K562 (cell line): ENCODE data around the gene ST7. TPM values are rescaled to one million over a fixed set of nuclear protein-coding genes. Genes with fewer than 3 reads are reported as not detected.

Experiments used
- ATAC-seq: fragments of 200-7000 bp; cut with Tn5 transposase; 3 replicates; pipeline ENCODE4 v1.9.1; 2020; ENCODE audit warnings: moderate library complexity
- BruUV-seq: library from RNA; stranded (reverse); fragments of 400-500 nt; replicated peaks from 2 replicates; lab custom pipeline; 2021; lab: Mats Ljungman, UMichigan
- CTCF ChIA-PET: fragments of 300-600 bp; formaldehyde crosslinking; extraction: SDS; loops from one replicate; lab custom pipeline; 2021; ENCODE audit warnings: low intra/inter-chr PET ratio; lab: Yijun Ruan, JAX
- POLR2A ChIA-PET: fragments of 300-600, 350-650 bp; sonication (Branson Sonifier 250); formaldehyde crosslinking; extraction: SDS; loops from one replicate; lab custom pipeline; 2021; ENCODE audit warnings: antibody characterized with exemption, inconsistent platforms; lab: Yijun Ruan, JAX
- DNase-seq, 4 experiments: peaks; one replicate each; pipeline versions ENCODE4 v3.0.0 to v3.0.0-alpha.2; 2011 to 2018; ENCODE audit warnings: low spot score in 3 of 4, mixed read lengths in 3 of 4; ENCODE audit errors: extremely low read depth in 1 of 4
- FAIRE-seq: peaks from 2 replicates; lab custom pipeline; 2011; peaks lifted over from hg19 to GRCh38; lab: Jason Lieb, UNC
- H2AFZ ChIP-seq: 2 replicates; pipeline ENCODE4 v1.6.0; 2011; ENCODE audit warnings: low read depth, low read length, control low read depth, inconsistent platforms
- H3K27ac ChIP-seq: fragments of 200-600 bp; 3 replicates; pipeline ENCODE4 v1.8.0; 2011; ENCODE audit warnings: low read depth, mild to moderate bottlenecking, control low read depth, inconsistent platforms, low read length, moderate library complexity, mixed read lengths; ENCODE audit errors: extremely low read depth
- H3K27me3 ChIP-seq, 2 experiments: fragments of 300-600 bp in 1 of 2; 2 replicates in 1 of 2; 3 replicates in 1 of 2; pipeline versions ENCODE4 v1.6.0 to v1.8.0; 2011; ENCODE audit warnings: inconsistent platforms in 2 of 2, low read length in 2 of 2, mild to moderate bottlenecking in 1 of 2, mixed read lengths in 1 of 2, moderate library complexity in 1 of 2; ENCODE audit not compliant: control insufficient read depth in 2 of 2, insufficient read depth in 2 of 2
- H3K36me3 ChIP-seq: fragments of 300-600 bp; 3 replicates; pipeline ENCODE4 v1.8.0; 2011; ENCODE audit warnings: mild to moderate bottlenecking, low read length, inconsistent platforms; ENCODE audit not compliant: control insufficient read depth, insufficient read depth
- H3K4me1 ChIP-seq, 2 experiments: fragments of 200-600 bp in 1 of 2; replicated peaks in 1 of 2; 2 replicates in 1 of 2; 3 replicates in 1 of 2; pipeline versions ENCODE4 v1.5.1 to v1.8.0; 2011; ENCODE audit warnings: inconsistent platforms in 2 of 2, low read length in 2 of 2, mild to moderate bottlenecking in 1 of 2, mixed read lengths in 1 of 2, moderate library complexity in 1 of 2; ENCODE audit not compliant: control insufficient read depth in 2 of 2, insufficient read depth in 2 of 2
- H3K4me2 ChIP-seq: 2 replicates; pipeline ENCODE4 v1.6.1; 2011; ENCODE audit warnings: low read length, control low read depth, inconsistent platforms, mixed read lengths; ENCODE audit not compliant: insufficient read depth
- H3K4me3 ChIP-seq: fragments of 200-600 bp; sonication (generic), shearing (Covaris generic); 2 replicates; pipeline ENCODE4 v1.5.1; 2016; ENCODE audit warnings: control low read depth, inconsistent platforms
- H3K79me2 ChIP-seq: fragments of 200-600 bp; 3 replicates; pipeline ENCODE4 v1.8.0; 2011; ENCODE audit warnings: low read length, inconsistent platforms; ENCODE audit not compliant: control insufficient read depth, insufficient read depth
- H3K9ac ChIP-seq, 2 experiments: 2 replicates each; pipeline versions ENCODE4 v1.6.0 to v1.6.1; 2011; ENCODE audit warnings: low read depth in 2 of 2, low read length in 2 of 2, control low read depth in 1 of 2, inconsistent platforms in 1 of 2, mild to moderate bottlenecking in 1 of 2, mixed read lengths in 1 of 2; ENCODE audit not compliant: insufficient read depth in 1 of 2
- H3K9me1 ChIP-seq: one replicate; pipeline ENCODE4 v1.6.0; 2011; ENCODE audit warnings: inconsistent platforms, mild to moderate bottlenecking, low read length, moderate library complexity; ENCODE audit not compliant: control insufficient read depth, insufficient read depth
- H3K9me3 ChIP-seq: replicated peaks from 2 replicates; pipeline ENCODE4 v1.5.1; 2011; ENCODE audit warnings: low read depth, low read length, inconsistent platforms; ENCODE audit not compliant: control insufficient read depth, insufficient read depth
- H4K20me1 ChIP-seq: replicated peaks from 2 replicates; pipeline ENCODE4 v1.6.1; 2011; ENCODE audit warnings: low read length, inconsistent platforms, mixed read lengths; ENCODE audit not compliant: control insufficient read depth, insufficient read depth
- AFF1 ChIP-seq, 2 experiments: fragments of 450-650 bp; IDR thresholded peaks; 2 replicates each; pipeline ENCODE4 v1.6.1; 2018; ENCODE audit warnings: mild to moderate bottlenecking in 2 of 2, low read depth in 1 of 2; ENCODE audit not compliant: partially characterized antibody in 2 of 2
- CUX1 ChIP-seq: fragments of 200-800 bp; sonication (Bioruptor generic); IDR thresholded peaks from 2 replicates; pipeline ENCODE4 v1.6.1; 2016; ENCODE audit warnings: missing genetic modification characterization, missing compliant biosample characterization
- KLF13 ChIP-seq: fragments of 450-650 bp; IDR thresholded peaks from 2 replicates; pipeline ENCODE4 v1.6.1; 2016; ENCODE audit warnings: missing genetic modification characterization, low read depth, mild to moderate bottlenecking, missing compliant biosample characterization, moderate library complexity, borderline replicate concordance
- SMC3 ChIP-seq: conservative IDR thresholded peaks from 2 replicates; pipeline ENCODE4 v1.6.1; 2011; ENCODE audit warnings: low read depth, low read length, improper control_type of control experiment; ENCODE audit not compliant: insufficient read depth
- SNRNP70 ChIP-seq: fragments of 200-400 bp; formaldehyde crosslinking; optimal IDR thresholded peaks from 2 replicates; pipeline ENCODE3; 2017; ENCODE audit warnings: low read depth, low read length
- THAP12 ChIP-seq: fragments of 250-450 bp; sonication (Bioruptor Pico); IDR thresholded peaks from 2 replicates; pipeline ENCODE4 v1.9.0; 2021; ENCODE audit warnings: mild to moderate bottlenecking, inconsistent platforms
- ZNF133 ChIP-seq: fragments of 250-450 bp; sonication (Bioruptor Pico); IDR thresholded peaks from 2 replicates; pipeline ENCODE4 v1.4.0; 2020; ENCODE audit warnings: mild to moderate bottlenecking
- ZNF174 ChIP-seq: fragments of 250-450 bp; sonication (Bioruptor Pico); IDR thresholded peaks from 2 replicates; pipeline ENCODE4 v1.4.0; 2020; ENCODE audit warnings: mild to moderate bottlenecking
- ZNF212 ChIP-seq: fragments of 450-650 bp; formaldehyde crosslinking; IDR thresholded peaks from 2 replicates; pipeline ENCODE4 v1.4.0; 2020; ENCODE audit warnings: mild to moderate bottlenecking
- ZNF263 ChIP-seq: sonication (generic); formaldehyde crosslinking; IDR thresholded peaks from 2 replicates; pipeline ENCODE4 v1.8.0; 2022; ENCODE audit warnings: mild to moderate bottlenecking, missing genetic modification reagents, borderline replicate concordance
- ZNF778 ChIP-seq: fragments of 450-650 bp; formaldehyde crosslinking; IDR thresholded peaks from 2 replicates; pipeline ENCODE4 v1.4.0; 2020; ENCODE audit warnings: mild to moderate bottlenecking, moderate library complexity
- WGBS: fragments of 100-300 bp; shearing (Covaris generic); methylation state at CpG from one replicate; pipeline ENCODE4 v1.1.6; 2016; ENCODE audit warnings: low coverage, mixed read lengths; ENCODE audit not compliant: insufficient coverage; ENCODE audit errors: missing lambda C conversion rate; 5-methylcytosine and 5-hydroxymethylcytosine counted together
- in situ Hi-C: fragments of 300-500 bp; cut with MboI; formaldehyde crosslinking; loops from 4 replicates; pipeline ENCODE4 v1.15.0; 2018; ENCODE audit warnings: inconsistent platforms, mixed read lengths
- intact Hi-C: fragments of 100-400 bp; cut with micrococcal nuclease; formaldehyde crosslinking; loops from 2 replicates; pipeline ENCODE4 v1.14.2; 2022
- polyA plus RNA-seq, 8 experiments: library from polyadenylated mRNA; depleted of rRNA in 4 of 8; stranded (reverse) in 5 of 8; unstranded in 3 of 8; fragments of >200 nt; fragmentation: Nextera tagmentation in 2 of 8; fragmentation: Illumina TruSeq in 1 of 8; extraction: Ambion mirVana in 2 of 8; extraction: Trizol in 1 of 8; gene quantifications; 2 replicates each; pipeline versions ENCODE4 v1.2.1 to v1.2.3, GENCODE V29; 2011 to 2014; ENCODE audit warnings: inconsistent platforms in 1 of 8, missing spikeins in 1 of 8
- total RNA-seq, 7 experiments: library from RNA; depleted of rRNA in 6 of 7; stranded (reverse); fragments of >200 nt in 6 of 7; fragmentation: Illumina TruSeq in 2 of 7; extraction: Trizol in 2 of 7; gene quantifications; 2 replicates each; pipeline versions ENCODE4 v1.2.1 to v1.2.3, GENCODE V29; 2011 to 2021; ENCODE audit warnings: low replicate concordance in 1 of 7

ST7 gene
- total and polyA plus RNA-seq, 9 of the 15 experiments (the other 6 are each of a cell fraction or from before 2014, with no cell fraction given): 23.9 to 56.3 (median 36.9) TPM

- no peak for FAIRE-seq
- POLR2A ChIA-PET: no interaction called here
- TF ChIP-seq KLF13 (tag) (no peak), ZNF133 (CRISPR knock-in tag) (no peak), SMC3 (no peak), SNRNP70 (no peak), THAP12 (CRISPR knock-in tag) (no peak), ZNF263 (CRISPR knock-in tag) (no peak), CUX1 (CRISPR knock-in tag) (no peak), ZNF778 (CRISPR knock-in tag) (no peak), ZNF212 (no peak), ZNF174 (CRISPR knock-in tag) (no peak), AFF1 (IDR thresholded peaks at IDR 0.05; ENCODE audit: low read depth in 1 of 2, partially characterized antibody in 2 of 2) (no peak)
Measured at GRCh38 chr7:116997972-116998371, 44.7 kb downstream of the ST7 start.

More at GRCh38 chr7:116997972-116998371, 44.7 kb downstream of the ST7 start:
- in situ Hi-C loops: no loop called here
- ATAC-seq: no peak
- no TSS peak for BruUV-seq
- CTCF ChIA-PET: no interaction called here
- Histone ChIP-seq H3K27me3 (no peaks in the 10 kb centered on the region), H3K79me2 (no peaks in the 10 kb centered on the region), H3K9me3 (no peaks in the 10 kb centered on the region), H3K4me1 (no peaks in the 10 kb centered on the region; a peak in 1 of 5 replicates), H3K9ac (no peak overlapping the region), H3K4me2 (no peak overlapping the region), H3K9me1 (no peaks in the 10 kb centered on the region), H3K36me3 (no peaks in the 10 kb centered on the region), H3K4me3 (no peak overlapping the region), H2AFZ (no peak overlapping the region), H4K20me1 (no peaks in the 10 kb centered on the region), H3K27ac (no peak overlapping the region)
- DNase-seq: no peak
- 96% methylated on average over 26 of the region's 27 CpGs for WGBS
- intact Hi-C loops: no loop called here
